GM21717 (cell line): ENCODE results near the gene OVCH1.
"Not testable (repeated sequence)": the region's sequence is repeated elsewhere in the genome, so short reads cannot be mapped to it uniquely, and the experiment has no call there.

Experiments
- ATAC-seq: cut with Tn5 transposase; IDR thresholded peaks from one replicate; pipeline ENCODE4 v1.9.1; 2021; ENCODE audit warnings: mild to moderate bottlenecking, moderate library complexity; ENCODE audit not compliant: unreplicated experiment

The OVCH1 gene

DNA sequence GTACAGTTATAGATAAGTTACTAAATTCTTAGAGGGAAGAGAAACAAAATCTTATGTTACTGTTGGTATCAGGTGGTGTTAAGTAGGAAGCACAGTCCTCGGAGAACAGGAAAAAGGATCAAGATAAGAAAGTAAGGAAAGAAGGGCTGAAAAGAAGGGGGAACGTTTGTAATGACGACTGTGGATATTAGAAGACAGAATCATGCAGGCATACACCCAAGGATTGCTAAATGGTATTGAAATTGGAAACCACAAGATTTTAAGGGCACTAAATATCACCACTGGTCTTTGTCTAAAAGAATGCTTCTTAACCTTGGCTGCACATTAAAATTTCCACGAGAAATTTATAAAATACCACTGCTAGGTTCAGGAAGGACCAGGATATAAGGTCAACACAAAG is 82.4 kb downstream of the OVCH1 start:
- no peak for ATAC-seq

DNA sequence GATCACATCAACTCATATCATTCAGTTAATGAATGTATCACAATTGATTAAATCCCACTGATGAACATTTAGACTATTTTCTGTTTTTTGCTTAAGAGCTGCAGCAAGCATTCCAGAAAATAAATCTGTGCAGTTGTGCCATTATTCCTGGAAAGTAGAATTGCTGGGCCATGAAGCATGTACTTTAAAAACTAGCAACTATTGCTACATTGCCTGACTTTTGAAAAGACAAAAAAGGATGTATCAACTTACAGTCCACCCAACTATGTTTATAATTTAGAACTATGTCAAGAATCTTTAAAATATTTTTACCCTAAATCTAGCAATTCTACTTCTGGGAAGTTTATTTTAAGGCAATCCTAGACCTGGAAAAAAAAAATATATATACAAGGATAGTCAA is 83.1 kb downstream of the OVCH1 start:
- no peak for ATAC-seq

DNA sequence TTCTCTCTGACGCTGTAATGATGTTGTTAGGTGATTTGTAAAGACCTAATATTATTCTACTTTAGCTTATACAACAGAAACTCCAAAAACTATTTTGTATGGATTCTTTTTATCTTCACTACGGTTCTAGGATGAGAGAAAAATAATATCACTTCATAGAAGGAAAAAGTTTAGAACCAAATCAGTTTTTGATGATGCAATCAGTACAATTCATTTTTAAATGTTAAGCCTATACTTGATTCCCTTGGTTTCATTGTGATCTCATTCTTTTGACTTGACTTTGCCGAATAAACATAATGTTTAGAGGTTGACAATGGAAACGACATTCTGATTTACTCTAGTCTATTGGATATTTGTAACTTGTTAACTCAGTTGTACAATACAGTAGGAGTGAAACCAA is 91.9 kb downstream of the OVCH1 start:
- no peak for ATAC-seq

DNA sequence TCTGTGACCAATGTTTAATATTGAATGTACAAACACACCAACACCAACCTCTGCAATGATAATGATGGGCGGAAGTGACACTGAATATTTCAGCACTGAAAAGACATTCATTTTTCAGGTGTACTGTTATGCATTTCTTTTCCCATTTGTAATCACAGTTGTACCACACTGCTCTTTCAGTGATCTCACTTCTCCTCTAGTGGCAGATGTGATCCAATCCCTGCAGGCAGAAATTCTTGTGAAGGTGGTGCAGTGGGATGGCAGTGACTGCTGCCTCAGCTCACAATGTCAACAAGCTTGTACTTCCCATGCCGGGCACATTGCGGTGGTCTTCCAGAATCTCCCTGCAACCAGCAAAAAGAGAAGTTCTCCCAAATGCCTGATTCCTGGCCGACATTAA is 93.5 kb downstream of the OVCH1 start:
- no peak for ATAC-seq

DNA sequence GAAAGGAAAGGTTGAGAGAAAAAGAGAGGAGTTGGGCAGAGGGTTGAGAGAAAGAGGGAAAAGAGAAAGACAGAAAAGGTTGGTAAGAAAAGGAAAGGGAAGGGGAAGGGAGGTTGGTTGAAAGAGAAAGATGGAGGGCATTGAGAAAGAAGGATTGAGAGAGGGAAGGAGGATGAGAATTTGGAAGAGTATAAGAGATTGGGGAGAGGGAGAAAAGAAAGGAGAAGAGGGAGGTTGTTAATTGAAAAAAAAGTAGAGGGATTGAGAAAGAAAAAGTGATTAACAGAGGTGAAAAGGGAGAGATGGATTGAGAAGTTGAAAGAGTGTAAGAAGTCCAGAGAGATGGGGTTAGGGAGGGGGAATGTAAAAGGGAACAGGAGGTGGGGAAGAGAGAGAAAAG is 95.0 kb downstream of the OVCH1 start:
- no peak for ATAC-seq

DNA sequence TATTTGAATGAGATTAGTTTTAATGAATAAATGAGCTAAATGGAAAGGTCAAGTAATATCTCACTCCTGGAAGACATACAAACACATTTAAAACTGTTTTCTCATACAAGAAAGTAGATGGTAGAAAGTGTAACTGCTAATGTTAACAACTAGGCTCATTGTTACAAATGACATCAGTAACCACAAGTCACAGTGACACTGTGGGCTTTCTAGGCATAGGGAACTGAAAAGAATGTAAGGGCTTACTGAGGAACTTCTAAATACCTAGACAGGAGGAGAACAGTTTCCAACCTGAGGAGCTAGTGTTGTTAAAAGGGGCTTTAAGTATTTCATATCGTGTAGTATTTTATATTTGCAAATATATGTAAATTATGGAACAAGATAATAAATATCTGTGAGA is 99.0 kb downstream of the OVCH1 start:
- ATAC-seq: peak; percentile 68

DNA sequence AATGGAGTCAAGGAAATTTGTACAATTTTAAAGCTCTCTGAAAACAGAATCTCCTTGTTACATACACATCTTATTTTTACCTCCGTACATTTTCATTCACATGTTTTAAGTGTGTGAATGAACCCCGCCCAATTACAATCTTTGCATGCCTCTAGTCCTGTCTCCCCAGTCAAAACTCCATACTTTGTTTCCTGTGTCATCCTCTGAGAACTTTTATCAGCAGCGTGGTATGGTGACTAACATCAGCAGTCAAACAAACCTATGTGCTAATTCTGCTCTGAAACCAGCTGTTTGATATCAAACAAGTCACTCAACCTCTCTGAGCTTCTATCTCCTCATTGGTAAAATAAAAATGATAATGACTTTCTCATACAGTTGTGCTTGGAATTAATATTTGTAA is 100.7 kb downstream of the OVCH1 start:
- ATAC-seq: no peak

DNA sequence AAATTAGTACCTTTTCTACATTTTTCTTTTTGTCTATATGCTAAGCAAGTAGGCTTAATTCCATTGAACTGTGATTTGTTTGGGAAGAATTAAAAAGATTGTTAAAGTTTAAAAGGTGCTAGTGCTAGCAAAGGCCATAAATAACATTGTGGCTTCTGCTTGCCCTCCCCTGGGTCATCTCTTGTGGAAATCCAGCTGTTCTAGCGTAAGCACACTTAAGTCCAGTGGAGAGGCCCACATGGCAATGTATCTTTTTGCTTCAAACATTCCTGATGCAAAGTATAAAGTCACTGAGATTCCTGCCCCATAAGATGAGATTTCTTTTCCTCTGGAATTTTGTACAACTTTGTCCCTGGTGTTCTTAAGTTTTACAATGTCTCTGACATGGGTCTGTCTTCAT is 102.1 kb downstream of the OVCH1 start:
- no peak for ATAC-seq

DNA sequence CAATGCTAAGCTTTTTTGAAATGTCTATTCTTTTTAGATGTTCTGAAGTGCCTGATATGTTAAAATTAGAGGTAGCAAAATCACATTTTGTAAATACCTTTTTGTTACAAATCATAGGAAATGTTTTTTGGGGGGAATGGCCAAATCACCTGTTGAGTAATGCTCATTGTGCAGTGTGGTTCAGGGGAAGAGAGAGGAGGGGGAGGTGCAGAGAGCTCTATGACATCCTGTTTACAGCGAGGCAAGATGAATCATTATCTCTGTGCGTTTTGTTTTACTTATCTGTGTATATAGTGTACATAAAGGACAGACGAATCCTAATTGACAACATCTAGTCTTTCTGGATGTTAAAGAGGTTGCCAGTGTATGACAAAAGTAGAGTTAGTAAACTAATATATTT is 107.1 kb downstream of the OVCH1 start:
- ATAC-seq: not testable (repeated sequence)

DNA sequence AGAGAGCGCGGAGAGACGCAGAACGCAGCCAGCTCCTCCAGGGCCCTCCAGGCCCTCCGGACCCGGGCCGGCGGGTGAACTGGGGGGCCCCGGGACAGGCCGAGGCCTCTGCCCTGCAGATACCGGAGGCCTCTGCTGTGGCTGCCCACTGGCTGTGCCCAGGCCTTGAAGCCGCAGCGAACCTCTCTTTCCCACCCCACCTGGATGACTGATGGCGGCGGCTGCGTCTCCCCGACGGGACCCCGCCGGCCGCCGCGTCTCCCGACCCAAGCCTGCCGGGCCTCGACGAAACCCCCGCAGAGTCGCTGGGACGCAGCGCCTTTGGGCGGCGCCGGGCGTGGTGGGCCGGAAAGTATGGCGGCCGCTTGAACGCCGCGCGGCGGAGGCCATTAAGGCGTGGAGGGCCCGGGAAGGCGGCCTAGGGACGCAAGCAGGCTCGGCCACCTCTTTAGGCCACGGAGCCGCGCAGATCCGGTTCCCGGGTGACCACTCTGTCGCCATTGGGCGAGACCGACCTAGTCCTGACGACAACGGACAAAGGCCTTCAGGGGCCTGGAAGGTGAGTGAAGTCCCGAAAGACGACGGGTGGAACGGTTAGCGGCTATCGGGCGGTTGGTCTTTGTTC is 108.1 kb downstream of the OVCH1 start:
- ATAC-seq: no peak

DNA sequence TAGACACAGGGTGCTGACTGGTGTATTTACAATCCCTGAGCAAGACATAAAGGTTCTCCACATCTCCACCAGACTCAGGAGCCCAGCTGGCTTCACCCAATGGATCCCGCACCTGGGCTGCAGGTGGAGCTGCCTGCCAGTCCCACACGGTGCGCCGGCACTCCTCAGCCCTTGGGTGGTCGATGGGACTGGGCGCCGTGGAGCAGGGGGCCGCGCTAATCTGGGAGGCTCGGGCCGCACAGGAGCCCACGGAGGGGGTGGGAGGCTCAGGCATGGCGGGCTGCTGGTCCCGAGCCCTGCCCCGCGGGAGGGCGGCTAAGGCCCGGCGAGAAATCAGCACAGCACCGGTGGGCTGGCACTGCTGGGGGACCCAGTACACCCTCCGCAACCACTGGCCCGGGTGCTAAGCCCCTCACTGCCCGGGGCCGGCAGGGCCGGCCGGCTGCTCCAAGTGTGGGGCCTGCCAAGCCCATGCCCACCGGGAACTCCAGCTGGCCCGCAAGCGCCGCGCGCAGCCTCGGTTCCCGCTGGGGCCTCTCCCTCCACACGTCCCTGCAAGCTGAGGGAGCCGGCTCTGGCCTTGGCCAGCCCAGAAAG is 111.3 kb downstream of the OVCH1 start:
- ATAC-seq: not testable (repeated sequence)

DNA sequence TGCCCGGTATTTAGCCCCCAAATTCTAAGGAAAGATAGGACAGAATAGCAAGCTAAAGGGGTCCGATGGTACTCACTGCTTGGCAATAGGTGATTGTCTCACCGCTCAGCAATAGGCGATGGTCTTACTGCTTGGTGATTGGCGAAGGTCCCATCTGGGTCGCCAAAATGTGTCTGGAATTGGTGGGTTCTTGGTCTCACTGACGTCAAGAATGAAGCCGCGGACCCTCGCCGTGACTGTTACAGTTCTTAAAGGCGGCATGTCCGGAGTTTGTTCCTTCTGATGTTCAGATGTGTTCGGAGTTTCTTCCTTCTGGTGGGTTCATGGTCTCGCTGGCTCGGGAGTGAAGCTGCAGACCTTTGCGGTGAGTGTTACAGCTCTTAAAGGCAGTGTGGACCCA is 112.3 kb downstream of the OVCH1 start:
- not testable (repeated sequence) for ATAC-seq

DNA sequence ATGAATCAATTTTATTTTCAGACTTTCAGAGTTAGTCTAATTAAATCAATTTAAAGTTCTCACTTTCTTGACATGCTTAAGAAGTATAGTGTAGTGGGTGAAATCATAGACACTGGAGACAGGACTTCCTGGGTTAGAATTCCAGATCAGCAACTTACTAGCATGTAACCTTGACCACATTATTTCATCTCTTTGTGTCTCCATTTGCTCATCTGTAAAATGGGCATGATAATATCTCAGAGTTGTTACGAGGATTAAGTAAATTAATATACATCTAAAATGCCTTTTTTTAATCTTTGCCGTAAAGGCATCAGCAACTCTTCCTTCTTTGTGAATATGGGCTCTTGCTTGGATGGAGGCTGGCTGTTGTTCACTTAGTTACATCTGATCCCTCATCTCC is 115.2 kb downstream of the OVCH1 start:
- no peak for ATAC-seq

DNA sequence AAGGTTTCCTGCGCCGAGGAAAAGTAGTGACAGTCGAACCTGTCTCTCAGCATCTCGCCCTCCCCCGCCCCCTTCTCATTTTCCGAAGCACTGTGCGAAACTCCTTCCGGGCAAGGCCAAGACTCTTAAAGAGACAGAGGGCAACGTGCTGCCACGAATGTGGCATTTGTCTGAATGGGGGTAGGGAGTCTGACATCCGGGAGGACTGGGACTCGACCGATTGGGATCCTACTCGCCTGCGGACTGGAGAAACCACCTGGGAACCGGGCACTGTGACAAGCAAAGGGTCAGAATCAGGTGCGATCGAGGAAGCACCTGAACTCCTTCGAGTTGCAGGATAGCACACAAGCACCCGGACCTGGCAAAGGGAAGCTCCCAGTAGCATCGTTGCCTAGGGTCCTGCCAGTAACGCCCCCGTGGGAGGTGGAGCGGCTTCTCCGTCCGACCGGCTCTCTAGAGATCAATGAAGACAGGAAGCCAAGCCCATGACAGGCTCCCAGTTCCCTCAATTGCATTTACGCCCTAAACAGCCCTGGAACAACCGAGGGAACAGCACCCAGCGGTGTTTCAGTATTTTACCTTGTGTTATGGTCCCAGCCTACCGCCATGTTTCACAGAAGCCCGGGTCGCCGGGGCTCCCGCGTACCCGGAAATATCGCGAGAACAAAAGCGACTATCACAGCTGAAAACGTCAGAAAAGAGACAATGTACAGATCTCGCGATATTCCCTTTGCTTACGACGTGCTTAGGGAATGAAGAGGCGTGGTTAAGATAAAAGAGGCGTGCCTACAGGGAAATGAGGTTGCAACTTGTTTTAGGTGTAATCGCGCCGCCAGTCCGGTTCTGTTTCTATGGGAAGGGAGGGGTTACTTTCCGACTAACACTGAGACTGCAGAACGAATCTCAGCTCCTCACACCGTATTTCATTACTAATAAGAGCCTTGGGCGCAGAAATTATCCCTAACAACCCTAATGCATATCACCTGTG is 116.7 kb downstream of the OVCH1 start, which contains the start of gene ERGIC2:
Gene ERGIC2, minus strand, starts transcription at position 637 of the 988 bp plus-strand sequence. CDS start 9,539 bp downstream, outside the sequence.
- ATAC-seq: peak; percentile 96
